ENCODE measurements around the gene KRT4.

KRT4 gene

DNA sequence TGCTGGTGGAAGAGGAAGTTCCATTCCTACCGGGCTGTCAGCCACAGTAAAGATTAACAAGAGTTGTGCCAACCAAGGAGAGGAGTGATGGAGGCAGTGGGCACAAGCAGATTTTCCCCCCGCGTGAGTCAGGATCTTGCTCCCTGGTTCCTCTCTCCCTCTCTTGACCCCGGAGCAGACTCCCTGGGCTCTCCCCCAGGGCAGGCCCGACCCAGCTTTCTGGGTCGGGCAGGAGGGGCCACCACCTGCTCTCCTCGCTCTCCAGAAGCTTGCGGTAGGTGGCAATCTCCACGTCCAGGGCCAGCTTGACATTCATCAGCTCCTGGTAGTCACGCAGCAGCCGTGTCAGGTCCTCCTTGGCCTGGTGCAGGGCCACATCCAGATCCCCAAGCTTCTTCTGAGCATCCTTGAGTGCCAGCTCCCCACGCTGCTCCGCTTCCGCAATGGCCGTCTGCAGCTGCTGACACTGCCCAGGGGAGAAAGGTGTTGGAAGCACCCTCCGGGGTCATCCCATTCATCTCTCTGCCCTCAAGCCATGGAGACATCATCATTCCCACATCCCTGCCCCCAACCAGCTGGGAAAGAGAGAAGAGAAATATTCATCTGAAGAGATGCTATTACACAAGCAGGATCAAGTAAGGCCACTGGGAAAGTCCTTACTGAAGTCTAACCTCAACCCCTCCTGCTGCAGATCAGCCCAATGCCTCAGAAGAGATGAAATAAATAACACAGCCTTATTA lies 9.0 kb upstream of the KRT4 start:
- DNase-seq (ENCODE audit: low read depth, low spot score): no peak
- no peak overlapping the region for H3K4me3 ChIP-seq (ENCODE audit: low read depth, low read length)
- no peak for TF ChIP-seq CTCF (IDR thresholded peaks at IDR 0.05; ENCODE audit: low read depth, low read length)
- in situ Hi-C loops (cut with HindIII; ENCODE audit: low sequenced_read_pairs): no loop called here

GRCh38 chr12:52821826-52822660 lies 8.1 kb upstream of the KRT4 start:
- in situ Hi-C loops (cut with HindIII; ENCODE audit: low sequenced_read_pairs): no loop called here
- no peak for DNase-seq (ENCODE audit: low read depth, low spot score)
- no peak for TF ChIP-seq CTCF (IDR thresholded peaks at IDR 0.05; ENCODE audit: low read depth, low read length)
- no peak overlapping the region for H3K4me3 ChIP-seq (ENCODE audit: low read depth, low read length)

DNA sequence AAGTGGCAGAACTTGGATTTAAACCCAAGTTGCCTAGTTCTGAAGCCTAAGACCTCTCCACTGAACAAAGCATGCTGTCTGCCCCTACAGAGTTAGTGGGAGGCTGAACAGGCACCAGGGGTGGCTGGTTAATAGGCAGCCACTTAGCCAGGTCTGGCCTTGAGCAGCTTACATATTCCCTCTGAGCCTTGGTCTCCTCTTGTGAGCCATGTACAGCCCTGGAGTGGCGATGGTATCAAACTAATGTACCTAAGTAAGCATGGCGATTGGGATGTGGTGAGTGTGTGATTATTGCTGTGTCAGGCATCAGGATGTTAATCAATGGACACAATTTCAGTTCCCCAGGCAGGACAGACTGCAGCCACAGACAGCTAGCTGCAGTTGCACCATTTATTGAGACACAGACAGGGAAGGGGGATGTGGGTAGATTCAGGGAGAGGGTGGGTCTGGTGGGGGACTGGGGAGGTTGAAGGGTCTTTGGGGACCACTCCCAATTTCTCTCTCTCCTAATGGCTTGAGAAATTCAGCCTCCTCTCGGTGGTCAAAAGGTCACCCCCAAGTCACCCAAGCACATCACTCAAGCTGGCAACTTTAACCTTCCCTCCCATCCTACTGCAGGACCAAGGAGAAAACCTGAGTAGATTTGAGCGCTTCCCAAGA lies 7.3 kb upstream of the KRT4 start:
- no peak overlapping the region for H3K4me3 ChIP-seq (ENCODE audit: low read depth, low read length)
- in situ Hi-C loops (cut with HindIII; ENCODE audit: low sequenced_read_pairs): no loop called here
- no peak for TF ChIP-seq CTCF (IDR thresholded peaks at IDR 0.05; ENCODE audit: low read depth, low read length)
- no peak for DNase-seq (ENCODE audit: low read depth, low spot score)

DNA sequence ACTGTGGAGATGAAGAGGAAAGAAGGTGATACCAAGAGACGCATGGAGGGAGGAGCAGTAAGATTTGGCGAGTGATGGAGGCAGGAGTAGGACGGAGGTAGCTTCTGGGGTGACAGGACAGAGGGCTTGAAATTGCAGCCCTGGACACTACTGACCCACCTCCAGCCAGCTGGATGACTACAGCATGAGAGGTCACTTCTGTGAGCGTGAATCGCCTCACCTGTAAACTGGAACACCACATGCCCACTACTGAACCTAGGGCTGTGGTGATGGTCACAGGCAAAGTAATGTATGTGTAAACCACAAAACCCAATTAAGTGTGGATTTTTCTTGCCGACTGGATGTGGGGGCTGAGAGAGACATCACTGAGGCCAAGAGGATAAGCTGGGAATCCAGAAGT lies 6.6 kb upstream of the KRT4 start:
- no peak for TF ChIP-seq CTCF (IDR thresholded peaks at IDR 0.05; ENCODE audit: low read depth, low read length)
- H3K4me3 ChIP-seq (ENCODE audit: low read depth, low read length): no peak overlapping the region
- in situ Hi-C loops (cut with HindIII; ENCODE audit: low sequenced_read_pairs): no loop called here
- no peak for DNase-seq (ENCODE audit: low read depth, low spot score)

DNA sequence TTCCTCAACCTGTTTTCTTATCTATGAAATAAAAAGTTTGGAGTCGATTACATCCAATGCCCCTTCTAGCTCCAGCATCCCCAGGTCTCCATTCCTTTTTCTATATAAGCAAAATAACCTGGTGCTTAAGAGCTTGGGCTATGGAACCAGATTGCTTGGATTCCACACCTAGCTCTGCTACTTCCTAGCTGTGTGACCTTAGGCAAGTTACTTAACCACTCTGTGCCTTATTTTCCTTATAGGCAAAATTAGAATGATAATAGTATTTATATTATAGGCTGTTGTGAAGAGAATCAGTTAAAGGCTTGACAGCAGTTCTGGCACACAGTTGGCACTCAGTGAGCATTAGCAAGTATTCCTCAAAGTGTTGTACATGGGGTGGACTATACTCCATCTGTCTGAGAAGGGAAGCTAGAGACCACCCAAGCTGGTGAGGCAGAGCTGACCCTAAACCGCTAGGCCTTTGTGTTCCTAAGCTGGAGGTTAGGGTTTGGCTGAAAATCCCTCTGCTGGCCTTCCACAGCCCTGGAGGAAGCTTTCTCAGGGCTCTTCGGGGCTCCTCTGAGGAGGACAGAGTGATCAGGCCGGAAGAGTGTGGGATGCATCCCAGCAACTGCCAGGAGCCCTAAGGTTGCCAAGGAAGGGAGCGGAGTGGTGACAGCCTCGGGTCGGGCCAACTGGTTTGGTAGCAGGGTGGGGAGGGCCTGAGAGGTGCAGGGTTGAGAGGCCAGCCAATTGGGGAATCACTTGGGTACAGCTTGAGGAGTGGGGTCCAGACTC lies 6.0 kb upstream of the KRT4 start:
- no peak for TF ChIP-seq CTCF (IDR thresholded peaks at IDR 0.05; ENCODE audit: low read depth, low read length)
- in situ Hi-C loops (cut with HindIII; ENCODE audit: low sequenced_read_pairs): no loop called here
- DNase-seq (ENCODE audit: low read depth, low spot score): no peak
- no peak overlapping the region for H3K4me3 ChIP-seq (ENCODE audit: low read depth, low read length)

- no peak for TF ChIP-seq CTCF (IDR thresholded peaks at IDR 0.05; ENCODE audit: low read depth, low read length)
- H3K4me3 ChIP-seq (ENCODE audit: low read depth, low read length): no peak overlapping the region
- in situ Hi-C loops (cut with HindIII; ENCODE audit: low sequenced_read_pairs): no loop called here
- DNase-seq (ENCODE audit: low read depth, low spot score): no peak
Observed at GRCh38 chr12:52818887-52819420, 5.0 kb upstream of the KRT4 start.
